ENCODE results near the gene SLC28A2. TPM values are rescaled to one million over a fixed set of nuclear protein-coding genes. Genes with fewer than 3 reads are reported as not detected.
"Not testable (repeated sequence)": the region's sequence is repeated elsewhere in the genome, so short reads cannot be mapped to it uniquely, and the experiment has no call there.

Gene SLC28A2
- total RNA-seq, 1 donor from 2014 or later: not detected

DNA sequence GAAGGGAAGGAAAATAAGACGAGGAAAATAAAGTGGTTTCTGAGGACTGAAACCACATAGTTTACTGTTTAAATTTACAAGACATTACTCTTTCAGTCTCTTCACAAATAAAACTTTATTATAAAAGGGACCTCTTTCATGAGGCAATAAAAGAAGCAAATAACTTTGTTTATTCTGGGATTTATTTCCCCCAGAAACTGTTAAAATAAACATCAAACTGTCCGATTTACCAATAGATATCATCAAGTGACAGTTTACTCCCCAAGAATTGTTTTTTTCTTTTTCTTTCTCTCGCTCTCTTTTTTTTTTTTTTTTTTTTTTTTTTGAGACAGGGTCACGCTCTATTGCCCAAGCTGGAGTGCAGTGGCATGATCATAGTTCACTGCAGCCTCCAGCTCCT is 54.1 kb downstream of the SLC28A2 start:
- no peak for DNase-seq (ENCODE audit: low spot score in 2 of 2, unreplicated experiment in 2 of 2)
- peaks cover 9% of the 10 kb centered on the region for H3K9me3 Mint-ChIP-seq
- H3K4me1 Mint-ChIP-seq: peaks cover 11% of the 10 kb centered on the region
- H3K27ac Mint-ChIP-seq: no peak overlapping the region
- no peak overlapping the region for H3K4me3 Mint-ChIP-seq
- H3K36me3 Mint-ChIP-seq: no peaks in the 10 kb centered on the region
- peaks cover 23% of the 10 kb centered on the region for H3K27me3 Mint-ChIP-seq (ENCODE audit: low read depth)
- TF ChIP-seq, protein P1, sequence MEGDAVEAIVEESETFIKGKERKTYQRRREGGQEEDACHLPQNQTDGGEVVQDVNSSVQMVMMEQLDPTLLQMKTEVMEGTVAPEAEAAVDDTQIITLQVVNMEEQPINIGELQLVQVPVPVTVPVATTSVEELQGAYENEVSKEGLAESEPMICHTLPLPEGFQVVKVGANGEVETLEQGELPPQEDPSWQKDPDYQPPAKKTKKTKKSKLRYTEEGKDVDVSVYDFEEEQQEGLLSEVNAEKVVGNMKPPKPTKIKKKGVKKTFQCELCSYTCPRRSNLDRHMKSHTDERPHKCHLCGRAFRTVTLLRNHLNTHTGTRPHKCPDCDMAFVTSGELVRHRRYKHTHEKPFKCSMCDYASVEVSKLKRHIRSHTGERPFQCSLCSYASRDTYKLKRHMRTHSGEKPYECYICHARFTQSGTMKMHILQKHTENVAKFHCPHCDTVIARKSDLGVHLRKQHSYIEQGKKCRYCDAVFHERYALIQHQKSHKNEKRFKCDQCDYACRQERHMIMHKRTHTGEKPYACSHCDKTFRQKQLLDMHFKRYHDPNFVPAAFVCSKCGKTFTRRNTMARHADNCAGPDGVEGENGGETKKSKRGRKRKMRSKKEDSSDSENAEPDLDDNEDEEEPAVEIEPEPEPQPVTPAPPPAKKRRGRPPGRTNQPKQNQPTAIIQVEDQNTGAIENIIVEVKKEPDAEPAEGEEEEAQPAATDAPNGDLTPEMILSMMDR (IDR thresholded peaks at IDR 0.05; ENCODE audit: unreplicated experiment): no peak

DNA sequence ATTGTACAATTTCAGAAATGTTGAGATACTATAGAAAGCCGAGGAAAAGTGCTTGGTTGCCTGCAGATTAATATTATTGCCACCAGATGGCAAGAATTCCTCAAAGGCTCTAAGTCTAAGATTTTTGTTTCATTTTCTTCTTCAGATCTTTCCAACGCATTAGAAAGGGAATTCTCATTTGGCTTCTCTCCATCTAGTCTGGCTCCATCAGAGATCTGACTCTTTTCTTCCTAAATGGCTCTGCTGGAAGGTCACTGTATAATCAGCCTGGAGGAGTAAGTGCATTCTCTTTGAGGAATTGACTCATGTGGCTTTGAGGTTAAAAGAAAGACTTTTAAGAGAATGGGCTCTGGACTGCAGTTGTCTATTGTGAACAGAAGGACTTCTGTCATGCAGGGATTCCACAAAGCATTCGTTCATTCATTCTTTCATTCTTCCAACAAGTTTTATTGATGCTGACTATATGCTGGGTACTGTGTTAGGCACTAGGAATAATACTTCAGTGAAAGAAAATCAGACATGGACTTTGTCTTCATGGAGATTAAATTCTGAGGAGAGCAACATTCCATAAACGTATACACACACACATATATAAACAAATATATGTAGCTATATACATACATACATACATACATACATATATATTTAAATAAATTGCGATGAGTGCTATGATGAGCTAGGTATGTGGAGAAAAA is 55.3 kb downstream of the SLC28A2 start:
- Mint-ChIP-seq H3K27ac (peak overlapping the region; percentile 8), H3K27me3 (ENCODE audit: low read depth) (peaks cover 23% of the 10 kb centered on the region), H3K4me1 (peaks cover 11% of the 10 kb centered on the region), H3K4me3 (no peak overlapping the region), H3K36me3 (no peaks in the 10 kb centered on the region), H3K9me3 (peaks cover 6% of the 10 kb centered on the region)
- TF ChIP-seq, protein P1 (IDR thresholded peaks at IDR 0.05; ENCODE audit: unreplicated experiment): peak; percentile 25
- no peak for DNase-seq (ENCODE audit: low spot score in 2 of 2, unreplicated experiment in 2 of 2)

DNA sequence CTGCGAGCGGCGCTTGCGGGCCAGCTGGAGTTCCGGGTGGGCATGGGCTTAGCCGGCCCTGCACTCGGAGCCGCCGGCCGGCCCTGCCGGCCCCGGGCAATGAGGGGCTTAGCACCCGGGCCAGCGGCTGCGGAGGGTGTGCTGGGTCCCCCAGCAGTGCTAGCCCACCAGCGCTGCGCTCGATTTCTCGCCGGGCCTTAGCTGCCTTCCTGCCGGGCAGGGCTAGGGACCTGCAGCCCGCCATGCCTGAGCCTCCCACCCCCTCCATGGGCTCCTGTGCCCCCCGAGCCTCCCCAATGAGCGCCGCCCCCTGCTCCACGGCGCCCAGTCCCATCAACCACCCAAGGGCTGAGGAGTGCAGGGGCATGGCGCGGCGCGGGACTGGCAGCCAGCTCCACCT is 62.1 kb downstream of the SLC28A2 start:
- not testable (repeated sequence) for H3K27ac Mint-ChIP-seq; H3K27me3 Mint-ChIP-seq (ENCODE audit: low read depth); H3K36me3 Mint-ChIP-seq; H3K9me3 Mint-ChIP-seq; DNase-seq (ENCODE audit: low spot score in 2 of 2, unreplicated experiment in 2 of 2); H3K4me3 Mint-ChIP-seq; H3K4me1 Mint-ChIP-seq

DNA sequence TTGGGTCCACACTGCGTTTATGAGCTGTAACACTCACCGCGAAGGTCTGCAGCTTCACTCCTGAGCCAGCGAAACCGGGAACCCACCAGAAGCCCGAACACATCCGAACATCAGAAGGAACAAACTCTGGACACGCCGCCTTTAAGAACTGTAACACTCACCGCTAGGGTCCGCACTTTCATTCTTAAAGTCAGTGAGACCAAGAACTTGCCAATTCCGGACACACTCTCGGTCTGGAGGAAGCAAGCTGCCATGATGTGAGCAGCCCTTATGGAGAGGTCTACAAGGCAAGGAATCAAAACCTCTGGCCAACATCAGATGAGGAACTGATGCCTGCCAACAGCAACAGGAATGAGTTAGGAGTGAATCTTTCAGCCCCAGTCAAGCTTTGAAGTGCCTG is 62.9 kb downstream of the SLC28A2 start:
- TF ChIP-seq, protein P1 (IDR thresholded peaks at IDR 0.05; ENCODE audit: unreplicated experiment): no peak
- DNase-seq (ENCODE audit: low spot score in 2 of 2, unreplicated experiment in 2 of 2): no peak
- H3K27ac Mint-ChIP-seq: no peak overlapping the region
- no peaks in the 10 kb centered on the region for H3K9me3 Mint-ChIP-seq
- no peaks in the 10 kb centered on the region for H3K36me3 Mint-ChIP-seq
- no peak overlapping the region for H3K4me3 Mint-ChIP-seq
- H3K4me1 Mint-ChIP-seq: peaks cover 5% of the 10 kb centered on the region
- H3K27me3 Mint-ChIP-seq (ENCODE audit: low read depth): peaks cover 6% of the 10 kb centered on the region

DNA sequence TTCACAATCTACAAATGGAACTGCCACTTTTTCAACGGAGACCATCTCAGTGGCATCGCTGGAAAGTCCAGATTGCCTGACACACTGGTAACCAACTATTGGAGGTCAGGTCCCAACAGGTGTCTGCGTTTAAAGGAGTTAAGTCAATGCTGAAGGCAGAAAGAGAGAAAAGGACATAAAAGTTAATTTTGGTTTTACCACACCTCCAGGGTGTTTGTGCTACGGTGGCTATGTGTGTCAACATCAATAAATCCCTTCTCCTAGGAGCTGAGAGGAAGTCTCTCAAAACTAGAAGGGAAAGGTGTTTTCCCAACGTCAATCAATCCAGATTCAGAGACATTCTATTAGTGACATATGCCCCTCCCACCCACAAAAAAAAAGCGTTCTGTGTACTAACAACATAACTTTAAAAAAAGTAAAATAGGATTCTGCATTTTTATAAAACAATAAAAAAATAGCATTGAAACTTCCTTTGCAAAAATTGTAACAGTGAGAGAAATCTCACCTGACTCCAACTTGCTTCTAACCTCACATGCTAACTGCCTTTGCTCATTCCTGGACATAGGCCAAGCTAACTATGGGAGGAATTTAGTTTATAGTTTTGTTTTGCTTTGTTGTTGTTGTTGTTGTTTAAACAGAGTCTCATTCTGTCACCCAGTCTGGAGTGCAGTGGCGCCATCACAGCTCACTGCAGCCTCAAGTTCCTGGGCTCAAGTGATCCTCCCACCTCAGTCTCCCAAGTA is 67.6 kb downstream of the SLC28A2 start:
- H3K36me3 Mint-ChIP-seq: no peaks in the 10 kb centered on the region
- TF ChIP-seq, protein P1 (IDR thresholded peaks at IDR 0.05; ENCODE audit: unreplicated experiment): no peak
- peaks cover 10% of the 10 kb centered on the region for H3K27me3 Mint-ChIP-seq (ENCODE audit: low read depth)
- no peak overlapping the region for H3K27ac Mint-ChIP-seq
- H3K4me1 Mint-ChIP-seq: no peaks in the 10 kb centered on the region
- H3K4me3 Mint-ChIP-seq: no peak overlapping the region
- no peak for DNase-seq (ENCODE audit: low spot score in 2 of 2, unreplicated experiment in 2 of 2)
- peaks cover 7% of the 10 kb centered on the region for H3K9me3 Mint-ChIP-seq

DNA sequence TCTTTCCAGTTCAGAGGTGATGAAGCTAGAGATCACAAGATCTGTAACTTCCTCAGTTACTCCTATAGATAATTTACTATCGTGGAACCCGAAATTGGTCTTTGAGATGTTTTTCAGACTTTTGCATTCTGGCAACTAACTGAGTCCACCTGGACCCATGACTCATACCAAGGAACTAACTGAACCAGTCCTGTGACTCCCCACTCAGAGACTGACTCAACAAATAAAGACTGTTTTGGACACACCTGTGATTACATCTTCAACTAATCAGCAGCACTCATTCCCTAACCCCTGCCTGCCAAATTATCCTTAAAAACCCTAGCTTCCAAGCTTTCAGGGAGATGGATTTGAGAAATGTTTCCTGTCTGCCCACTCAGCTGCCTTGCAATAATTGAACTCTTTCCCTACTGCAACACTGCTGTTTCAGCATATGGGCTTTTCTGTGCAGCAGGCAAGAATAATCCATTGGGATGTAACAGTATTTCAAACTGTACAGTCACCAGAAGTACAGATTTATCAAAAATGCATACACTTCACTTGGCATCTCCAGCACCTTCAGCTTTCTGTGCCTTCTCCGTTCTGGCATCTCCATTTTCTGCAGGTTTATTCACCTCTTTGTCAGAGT is 68.7 kb downstream of the SLC28A2 start:
- no peaks in the 10 kb centered on the region for H3K36me3 Mint-ChIP-seq
- no peak overlapping the region for H3K4me3 Mint-ChIP-seq
- no peak for DNase-seq (ENCODE audit: low spot score in 2 of 2, unreplicated experiment in 2 of 2)
- H3K27ac Mint-ChIP-seq: no peak overlapping the region
- H3K9me3 Mint-ChIP-seq: peaks cover 7% of the 10 kb centered on the region
- H3K4me1 Mint-ChIP-seq: no peaks in the 10 kb centered on the region
- H3K27me3 Mint-ChIP-seq (ENCODE audit: low read depth): peaks cover 9% of the 10 kb centered on the region
- TF ChIP-seq, protein P1 (IDR thresholded peaks at IDR 0.05; ENCODE audit: unreplicated experiment): no peak
